GM12878 (cell line): ENCODE measurements around the gene CYTIP. TPM values are rescaled to one million over a fixed set of nuclear protein-coding genes. Genes with fewer than 3 reads are reported as not detected.
A peak's percentile ranks its signal among the peaks of the same experiment; 100 is the strongest.

Experiments used
- ATAC-seq: fragments of 200-7000 bp; cut with Tn5 transposase; 3 replicates; pipeline ENCODE4 v1.9.1; 2020; ENCODE audit warnings: mild to moderate bottlenecking, moderate library complexity
- BruUV-seq: library from RNA; stranded (reverse); fragments of 400-500 nt; replicated peaks from 2 replicates; lab custom pipeline; 2021; lab: Mats Ljungman, UMichigan
- CTCF ChIA-PET: fragments of 300-600 bp; sonication (Branson Sonifier 250); formaldehyde crosslinking; extraction: SDS; loops from one replicate; lab custom pipeline; 2021; ENCODE audit warnings: inconsistent platforms; lab: Yijun Ruan, JAX
- POLR2A ChIA-PET: fragments of 350-600 bp; formaldehyde crosslinking; extraction: SDS; loops from one replicate; lab custom pipeline; 2021; ENCODE audit warnings: inconsistent platforms; lab: Charles Lee
- RAD21 ChIA-PET: fragments of 300-600 bp; sonication (Branson Sonifier 250); formaldehyde crosslinking; loops from one replicate; lab custom pipeline; 2023; ENCODE audit warnings: antibody characterized with exemption; ENCODE audit not compliant: unreplicated experiment; lab: Charles Lee
- SMC1A ChIA-PET: fragments of 300-600 bp; sonication (Branson Sonifier 250); formaldehyde crosslinking; loops from one replicate; lab custom pipeline; 2023; ENCODE audit not compliant: unreplicated experiment, uncharacterized antibody; lab: Charles Lee
- DNase-seq: peaks from one replicate; pipeline ENCODE4 v3.0.0-alpha.2; 2011; ENCODE audit warnings: low read depth, low spot score
- FAIRE-seq: peaks from 3 replicates; lab custom pipeline; 2011; peaks lifted over from hg19 to GRCh38; lab: Jason Lieb, UNC
- H2AFZ ChIP-seq: 2 replicates; pipeline ENCODE4 v1.6.0; 2011; ENCODE audit warnings: low read depth, low read length, control low read depth; ENCODE audit not compliant: control insufficient read depth
- H3K27ac ChIP-seq: 2 replicates; pipeline ENCODE4 v1.5.1; 2011; ENCODE audit warnings: control low read depth; ENCODE audit not compliant: control insufficient read depth, insufficient read depth
- H3K27me3 ChIP-seq, 2 experiments: replicated peaks in 1 of 2; 2 replicates each; pipeline versions ENCODE4 v1.6.0 to v1.6.1; 2011; ENCODE audit warnings: low read length in 1 of 2; ENCODE audit not compliant: control insufficient read depth in 2 of 2, insufficient read depth in 2 of 2
- H3K36me3 ChIP-seq, 2 experiments: 2 replicates each; pipeline ENCODE4 v1.5.1; 2011; ENCODE audit warnings: low read length in 1 of 2; ENCODE audit not compliant: control insufficient read depth in 2 of 2, insufficient read depth in 2 of 2
- H3K4me1 ChIP-seq: 2 replicates; pipeline ENCODE4 v1.6.1; 2011; ENCODE audit warnings: mild to moderate bottlenecking, low read length, moderate library complexity, mixed read lengths; ENCODE audit not compliant: control insufficient read depth, insufficient read depth
- H3K4me2 ChIP-seq: 2 replicates; pipeline ENCODE4 v1.6.0; 2011; ENCODE audit warnings: control low read depth; ENCODE audit not compliant: control insufficient read depth, insufficient read depth
- H3K4me3 ChIP-seq: fragments of 200-600 bp; sonication (generic); 2 replicates; pipeline ENCODE4 v1.5.1; 2016
- H3K79me2 ChIP-seq: 2 replicates; pipeline ENCODE4 v1.6.0; 2011; ENCODE audit warnings: low read length; ENCODE audit not compliant: control insufficient read depth, insufficient read depth
- H3K9ac ChIP-seq: 2 replicates; pipeline ENCODE4 v1.8.0; 2011; ENCODE audit warnings: low read length, control low read depth, mixed read lengths; ENCODE audit not compliant: control insufficient read depth, insufficient read depth
- H3K9me3 ChIP-seq: replicated peaks from 3 replicates; pipeline ENCODE4 v1.5.1; 2011; ENCODE audit warnings: mild to moderate bottlenecking, low read length; ENCODE audit not compliant: control insufficient read depth, insufficient read depth
- H4K20me1 ChIP-seq: 2 replicates; pipeline ENCODE4 v1.6.0; 2011; ENCODE audit not compliant: control insufficient read depth, insufficient read depth
- BCL11A ChIP-seq: IDR thresholded peaks from 2 replicates; pipeline ENCODE4 v1.6.1; 2011; ENCODE audit warnings: low read depth, low read length
- CHD2 ChIP-seq: IDR thresholded peaks from 2 replicates; pipeline ENCODE4 v1.6.1; 2011; ENCODE audit warnings: low read depth, low read length, improper control_type of control experiment, borderline replicate concordance
- CREB1 ChIP-seq: IDR thresholded peaks from 2 replicates; pipeline ENCODE4 v1.6.1; 2012; ENCODE audit warnings: low read depth, mild to moderate bottlenecking, inconsistent platforms
- CREM ChIP-seq: IDR thresholded peaks from 2 replicates; pipeline ENCODE4 v1.6.1; 2014; ENCODE audit warnings: antibody characterized with exemption, low read depth
- EGR1 ChIP-seq, 2 experiments: IDR thresholded peaks; 1 replicate in 1 of 2; 2 replicates in 1 of 2; pipeline ENCODE4 v1.6.1; 2011 to 2012; ENCODE audit warnings: low read depth in 2 of 2, low read length in 2 of 2, borderline replicate concordance in 1 of 2, mild to moderate bottlenecking in 1 of 2, moderate library complexity in 1 of 2
- EP300 ChIP-seq, 2 experiments: fragments of 150-350 bp in 1 of 2; IDR thresholded peaks; 2 replicates each; pipeline ENCODE4 v1.6.1; 2011 to 2012; ENCODE audit warnings: low read depth in 2 of 2, low read length in 2 of 2, borderline replicate concordance in 1 of 2, improper control_type of control experiment in 1 of 2, inconsistent platforms in 1 of 2; ENCODE audit not compliant: control insufficient read depth in 1 of 2
- ETV6 ChIP-seq, 2 experiments: fragments of 450-650 bp in 1 of 2; IDR thresholded peaks in 1 of 2; conservative IDR thresholded peaks in 1 of 2; 2 replicates each; pipeline ENCODE4 v1.6.1; 2014; ENCODE audit warnings: antibody characterized with exemption in 1 of 2, borderline replicate concordance in 1 of 2, low read depth in 1 of 2, mild to moderate bottlenecking in 1 of 2, moderate library complexity in 1 of 2
- FOS ChIP-seq: IDR thresholded peaks from 3 replicates; pipeline ENCODE4 v1.6.1; 2011; ENCODE audit warnings: borderline replicate concordance; ENCODE audit not compliant: insufficient read length; ENCODE audit errors: extremely low read depth
- GATAD2B ChIP-seq: fragments of 450-650 bp; conservative IDR thresholded peaks from 2 replicates; pipeline ENCODE4 v1.6.1; 2017; ENCODE audit warnings: low read depth, mild to moderate bottlenecking, moderate library complexity
- IKZF1 ChIP-seq: fragments of 450-650 bp; conservative IDR thresholded peaks from 2 replicates; pipeline ENCODE4 v1.6.1; 2017; ENCODE audit warnings: antibody characterized with exemption, mild to moderate bottlenecking
- MEF2B ChIP-seq: fragments of 450-650 bp; IDR thresholded peaks from 2 replicates; pipeline ENCODE4 v1.6.1; 2018; ENCODE audit warnings: mild to moderate bottlenecking, moderate library complexity; ENCODE audit not compliant: partially characterized antibody, poor library complexity, severe bottlenecking
- MLLT1 ChIP-seq: fragments of 450-650 bp; IDR thresholded peaks from 2 replicates; pipeline ENCODE4 v1.6.1; 2016; ENCODE audit warnings: mild to moderate bottlenecking
- MTA2 ChIP-seq: fragments of 450-650 bp; IDR thresholded peaks from 2 replicates; pipeline ENCODE4 v1.6.1; 2016; ENCODE audit warnings: low read depth, mild to moderate bottlenecking, moderate library complexity
- NR2C1 ChIP-seq: fragments of 450-650 bp; IDR thresholded peaks from 2 replicates; pipeline ENCODE4 v1.6.1; 2017; ENCODE audit warnings: antibody characterized with exemption, mild to moderate bottlenecking, moderate library complexity
- NR2F1 ChIP-seq: fragments of 450-650 bp; conservative IDR thresholded peaks from 2 replicates; pipeline ENCODE4 v1.6.1; 2017; ENCODE audit warnings: mild to moderate bottlenecking
- RUNX3 ChIP-seq: IDR thresholded peaks from 2 replicates; pipeline ENCODE4 v1.6.1; 2012; ENCODE audit warnings: low read length, inconsistent platforms
- SIX5 ChIP-seq: IDR thresholded peaks from 2 replicates; pipeline ENCODE4 v1.6.1; 2011; ENCODE audit warnings: mild to moderate bottlenecking, low read depth, low read length, moderate library complexity; ENCODE audit not compliant: severe bottlenecking
- SMC3 ChIP-seq: IDR thresholded peaks from 2 replicates; pipeline ENCODE4 v1.6.1; 2011; ENCODE audit warnings: low read length, improper control_type of control experiment, borderline replicate concordance
- TAF1 ChIP-seq: IDR thresholded peaks from 2 replicates; pipeline ENCODE4 v1.6.1; 2011; ENCODE audit warnings: mild to moderate bottlenecking, low read depth, low read length, borderline replicate concordance
- TBL1XR1 ChIP-seq: IDR thresholded peaks from 2 replicates; pipeline ENCODE4 v1.6.1; 2012; ENCODE audit warnings: low read depth, low read length, improper control_type of control experiment
- ZNF24 ChIP-seq: fragments of 450-650 bp; IDR thresholded peaks from 2 replicates; pipeline ENCODE4 v1.6.1; 2017; ENCODE audit warnings: antibody characterized with exemption, mild to moderate bottlenecking
- WGBS: methylation state at CpG from one replicate; pipeline ENCODE4 v1.1.6; 2016; ENCODE audit warnings: low lambda C conversion rate; ENCODE audit not compliant: insufficient replicate concordance, insufficient coverage; ENCODE audit errors: missing lambda C conversion rate; 5-methylcytosine and 5-hydroxymethylcytosine counted together
- in situ Hi-C: fragments of 300-500 bp; cut with MboI; formaldehyde crosslinking; loops from 9 replicates; pipeline ENCODE4 v1.14.3; 2018; ENCODE audit warnings: mixed read lengths
- intact Hi-C: fragments of 100-400 bp; cut with micrococcal nuclease; formaldehyde crosslinking; loops from one replicate; pipeline ENCODE4 v1.14.2; 2022; ENCODE audit not compliant: unreplicated experiment
- polyA plus RNA-seq, 11 experiments: library from polyadenylated mRNA; depleted of rRNA in 4 of 11; unstranded in 6 of 11; stranded (reverse) in 5 of 11; fragments of >200 nt; fragmentation: Nextera tagmentation in 4 of 11; fragmentation: Illumina TruSeq in 1 of 11; extraction: Ambion mirVana in 4 of 11; extraction: Trizol in 1 of 11; gene quantifications; 1 replicate in 1 of 11; 2 replicates in 10 of 11; pipeline versions ENCODE4 v1.2.1 to v1.2.3, GENCODE V29; 2011 to 2016; ENCODE audit warnings: inconsistent platforms in 2 of 11, missing spikeins in 2 of 11, low read depth in 1 of 11
- total RNA-seq, 4 experiments: library from RNA; depleted of rRNA in 3 of 4; stranded (reverse); fragments of >200 nt in 3 of 4; fragmentation: Illumina TruSeq in 1 of 4; extraction: Trizol in 1 of 4; gene quantifications; 2 replicates each; pipeline versions ENCODE4 v1.2.1 to v1.2.3, GENCODE V29; 2013 to 2021
- TF ChIP-seq, protein P1 (sequence below): IDR thresholded peaks from 2 replicates; pipeline ENCODE4 v1.6.1; 2011; ENCODE audit warnings: borderline replicate concordance, low read depth, mild to moderate bottlenecking, moderate library complexity, low read length; ENCODE audit not compliant: insufficient read depth, poor library complexity, severe bottlenecking

The CYTIP gene
- total and polyA plus RNA-seq, 10 of the 15 experiments (the other 5 are each of a cell fraction or from before 2014, with no cell fraction given) = 55.1 to 178 (median 73.4) TPM

DNA sequence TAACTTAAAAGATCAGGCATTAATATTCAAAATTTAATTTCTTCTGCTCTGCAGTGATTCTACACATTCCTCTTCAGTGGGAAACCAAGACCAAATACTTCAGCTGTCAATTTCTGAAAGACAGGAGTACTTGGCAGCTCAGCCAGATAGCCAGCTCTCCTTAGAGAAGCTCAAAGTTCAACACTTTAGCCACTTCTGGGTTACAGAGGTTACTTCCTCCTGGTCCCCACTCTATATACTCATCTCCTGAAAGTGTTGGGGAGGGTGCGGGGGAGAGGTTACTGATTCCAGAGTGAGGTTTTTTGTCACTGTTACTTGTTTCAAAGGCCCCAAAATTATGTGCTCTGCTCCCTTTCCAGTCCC is 4.1 kb downstream of the CYTIP start:
- Histone ChIP-seq H3K9ac (peak overlapping the region; percentile 99), H3K79me2 (peaks cover 100% of the 10 kb centered on the region), H3K36me3 (no peaks in the 10 kb centered on the region; a peak in 1 of 4 replicates), H4K20me1 (no peaks in the 10 kb centered on the region), H3K27ac (peak overlapping the region; percentile 98), H3K27me3 (no peaks in the 10 kb centered on the region), H3K9me3 (no peaks in the 10 kb centered on the region), H3K4me3 (peak overlapping the region; percentile 90), H3K4me2 (peak overlapping the region; percentile 90), H3K4me1 (no peaks in the 10 kb centered on the region), H2AFZ (no peak overlapping the region)
- DNase-seq (no peak), FAIRE-seq (no peak), ATAC-seq (peak; percentile 49)
- RAD21 ChIA-PET = interaction anchor here (0.8 to 7.8 kb wide), 26 partner anchors 7 to 136 kb away, joined by 3 to 125 read pairs (median 12); partner anchors contain the start of gene ERMN
- no TSS peak for BruUV-seq
- in situ Hi-C loops = no loop called here
- CTCF ChIA-PET = interaction anchor here (0.9 to 14.2 kb wide), 17 partner anchors 9 to 137 kb away, joined by 3 to 208 read pairs (median 4); partner anchors contain the start of gene ERMN
- WGBS = 0% methylated on average over 1 of the region's 1 CpG
- POLR2A ChIA-PET = interaction anchor here (1.0 to 7.6 kb wide), 12 partner anchors 8 to 112 kb away, joined by 3 to 90 read pairs (median 12); no protein-coding TSS in a partner anchor
- SMC1A ChIA-PET = interaction anchor here (0.8 to 12.6 kb wide), 23 partner anchors 8 to 139 kb away, joined by 3 to 218 read pairs (median 10); partner anchors contain the start of gene ERMN
- intact Hi-C loops = loop anchor here (5.0 kb wide), 1 partner anchor 42 kb away; no protein-coding TSS in a partner anchor
- TF ChIP-seq NR2C1 (peak; percentile 55), IKZF1 (peak; percentile 71), ZNF24 (0 out of 2 replicates have a peak, but pooled peaks have one; percentile 52), FOS (no peak), MLLT1 (peak; percentile 12; the same call in 1 of the 2 replicates), CREM (peak; percentile 18; the same call in 1 of the 2 replicates), SIX5 (no peak), CREB1 (peak; percentile 13; the same call in 1 of the 2 replicates), SMC3 (no peak), MTA2 (peak; percentile 39), RUNX3 (peak; percentile 67), ETV6 (conservative IDR thresholded peaks at IDR 0.05 in 1 of 2, IDR thresholded peaks at IDR 0.05 in 1 of 2; ENCODE audit: borderline replicate concordance in 1 of 2, low read depth in 1 of 2) (peak in 1 of 2 experiments; percentile 74; a peak in 1 of 4 replicates), TAF1 (0 out of 2 replicates have a peak, but pooled peaks have one; percentile 14), TBL1XR1 (peak; percentile 58; the same call in 1 of the 2 replicates), EGR1 (IDR thresholded peaks at IDR 0.05; ENCODE audit: borderline replicate concordance in 1 of 2, low read depth in 2 of 2, low read length in 2 of 2) (peak in 1 of 2 experiments; percentile 73; a peak in 2 of 3 replicates), NR2F1 (peak; percentile 85), GATAD2B (no peak), EP300 (IDR thresholded peaks at IDR 0.05; ENCODE audit: borderline replicate concordance in 1 of 2, control insufficient read depth in 1 of 2, low read depth in 2 of 2, low read length in 2 of 2) (0 out of 4 replicates have a peak, but pooled peaks of 1 of the 2 experiments have one; percentile 8), BCL11A (0 out of 2 replicates have a peak, but pooled peaks have one; percentile 14), CHD2 (0 out of 2 replicates have a peak, but pooled peaks have one; percentile 10), MEF2B (no peak)
- TF ChIP-seq, protein P1, sequence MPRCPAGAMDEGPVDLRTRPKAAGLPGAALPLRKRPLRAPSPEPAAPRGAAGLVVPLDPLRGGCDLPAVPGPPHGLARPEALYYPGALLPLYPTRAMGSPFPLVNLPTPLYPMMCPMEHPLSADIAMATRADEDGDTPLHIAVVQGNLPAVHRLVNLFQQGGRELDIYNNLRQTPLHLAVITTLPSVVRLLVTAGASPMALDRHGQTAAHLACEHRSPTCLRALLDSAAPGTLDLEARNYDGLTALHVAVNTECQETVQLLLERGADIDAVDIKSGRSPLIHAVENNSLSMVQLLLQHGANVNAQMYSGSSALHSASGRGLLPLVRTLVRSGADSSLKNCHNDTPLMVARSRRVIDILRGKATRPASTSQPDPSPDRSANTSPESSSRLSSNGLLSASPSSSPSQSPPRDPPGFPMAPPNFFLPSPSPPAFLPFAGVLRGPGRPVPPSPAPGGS = peak; percentile 1
